HG03460 (cell line): Measurements from ENCODE around the gene EPN3.

ENCODE experiments used
- ATAC-seq: cut with Tn5 transposase; IDR thresholded peaks from one replicate; pipeline ENCODE4 v1.9.1; 2021; ENCODE audit not compliant: unreplicated experiment

The EPN3 gene

GRCh38 chr17:50508573-50509460 lies 23.7 kb upstream of the EPN3 start:
- ATAC-seq: no peak

GRCh38 chr17:50511058-50511457 lies 21.5 kb upstream of the EPN3 start:
- ATAC-seq: peak; percentile 71

DNA sequence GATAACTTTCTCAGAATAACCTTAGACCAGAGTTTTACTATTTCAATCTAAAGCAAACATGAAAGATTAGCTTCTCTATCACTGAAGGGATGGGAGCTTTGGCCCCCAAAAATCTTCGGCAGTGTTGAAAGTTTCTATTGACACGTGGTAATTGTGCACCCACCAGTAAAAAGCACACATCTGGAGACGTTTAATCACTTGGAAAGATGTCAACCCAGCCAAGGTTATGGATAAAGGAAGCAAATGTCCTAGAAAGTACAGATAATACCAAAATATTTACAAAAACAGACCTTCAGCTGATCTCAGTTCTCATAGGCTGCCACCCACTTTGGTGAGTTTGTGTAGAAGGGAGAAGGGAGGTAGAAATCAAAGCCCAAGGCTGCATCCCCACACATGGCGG lies 19.0 kb upstream of the EPN3 start:
- ATAC-seq: no peak

DNA sequence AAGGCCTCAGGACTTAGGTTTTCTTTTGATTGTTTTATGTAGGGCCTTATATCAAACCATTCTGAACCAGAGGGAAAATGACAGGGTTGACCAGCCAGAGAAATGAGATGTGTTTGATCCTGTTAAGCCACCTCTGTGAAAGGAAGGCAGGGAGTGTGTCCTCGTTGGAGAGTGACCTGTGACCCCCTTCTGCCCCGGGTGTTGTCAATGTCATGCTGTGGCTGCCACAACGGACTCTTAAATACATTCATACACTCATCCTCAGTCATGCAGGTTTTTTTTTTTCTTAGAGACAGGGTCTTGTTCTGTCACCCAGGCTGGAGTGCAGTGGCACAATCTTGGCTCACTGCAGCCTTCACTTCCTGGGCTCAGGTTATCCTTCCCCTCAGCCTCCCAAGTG lies 18.1 kb upstream of the EPN3 start:
- no peak for ATAC-seq

GRCh38 chr17:50514936-50515702 lies 17.4 kb upstream of the EPN3 start:
- no peak for ATAC-seq

GRCh38 chr17:50517011-50517410 lies 15.5 kb upstream of the EPN3 start:
- ATAC-seq: no peak

DNA sequence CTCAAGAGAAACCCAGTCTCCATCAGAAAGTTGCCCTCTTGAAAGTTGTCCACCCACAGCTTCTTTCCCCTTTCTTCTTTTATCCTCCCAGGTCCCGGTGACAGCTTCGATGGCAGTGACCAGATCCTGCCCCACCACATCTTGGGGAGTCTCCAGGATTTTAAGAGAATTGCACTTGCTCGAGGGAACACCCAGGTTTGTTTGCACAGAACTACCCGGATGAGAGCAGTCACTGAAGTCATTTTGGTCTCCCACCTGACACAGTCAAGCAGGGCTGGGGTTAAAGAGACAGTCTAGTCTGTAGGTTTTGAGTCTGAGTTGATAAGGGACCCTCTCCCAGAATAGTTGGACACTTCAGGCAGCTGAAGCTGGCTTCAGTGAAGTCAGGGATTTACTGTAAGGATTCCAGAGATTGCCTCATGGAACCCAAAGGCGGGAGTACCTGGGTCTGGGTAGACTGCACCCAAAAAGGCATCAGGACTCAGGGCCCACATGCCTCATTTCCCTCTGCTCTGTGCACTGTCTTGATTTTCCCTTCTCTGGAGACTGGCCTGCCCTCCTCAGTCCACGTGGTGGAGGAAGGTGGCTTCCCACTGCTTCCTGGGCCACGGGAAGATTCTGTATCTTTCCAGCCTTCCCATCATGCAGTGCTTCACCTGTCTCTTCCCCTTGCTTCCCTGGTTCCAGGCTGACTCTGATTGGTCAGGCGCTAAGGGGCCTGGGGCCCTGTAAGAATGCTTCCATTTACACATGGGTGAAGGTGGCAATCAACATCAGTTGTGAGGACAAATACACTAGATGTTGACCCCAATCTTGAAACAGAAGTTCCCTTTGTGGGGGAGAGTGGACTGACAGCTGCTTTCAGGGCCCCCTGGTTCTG lies 14.8 kb upstream of the EPN3 start:
- ATAC-seq: no peak

GRCh38 chr17:50518384-50519023 lies 14.0 kb upstream of the EPN3 start:
- no peak for ATAC-seq

DNA sequence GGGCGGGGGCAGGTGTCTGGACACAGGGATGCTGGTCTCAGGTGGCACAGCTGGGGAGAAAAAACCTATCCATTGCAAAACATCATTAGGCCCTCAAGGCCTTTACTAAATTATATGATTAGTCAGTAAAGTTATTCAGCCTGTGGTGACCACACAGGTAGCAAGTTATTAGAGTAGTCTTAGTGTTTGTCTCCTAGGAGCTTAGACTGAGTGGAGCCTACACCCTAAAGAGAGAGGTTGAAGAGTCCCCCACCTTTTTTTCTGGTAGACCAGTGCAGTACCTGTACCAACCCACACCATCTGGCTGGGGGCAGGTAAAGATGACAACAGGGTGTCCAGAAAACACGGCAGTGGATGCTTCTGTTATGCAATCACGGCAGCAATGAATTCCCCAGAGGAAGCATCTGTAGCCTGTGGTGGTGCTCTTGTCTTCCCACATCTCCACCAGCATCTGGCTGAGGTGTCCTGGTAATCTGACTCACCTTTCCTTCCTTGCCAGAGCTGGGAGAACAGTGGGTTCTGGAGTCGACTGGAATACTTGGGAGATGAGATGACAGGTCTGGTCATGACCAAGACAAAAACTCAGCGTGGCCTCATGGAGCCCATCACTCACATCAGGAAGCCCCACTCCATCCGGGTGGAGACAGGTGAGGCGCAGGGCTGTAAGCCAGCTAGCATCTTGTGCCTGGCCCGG lies 13.2 kb upstream of the EPN3 start:
- ATAC-seq: no peak

- no peak for ATAC-seq
Measured at GRCh38 chr17:50520483-50520882, 12.1 kb upstream of the EPN3 start.

GRCh38 chr17:50521514-50521913 lies 11.0 kb upstream of the EPN3 start:
- ATAC-seq: no peak

- no peak for ATAC-seq
Measured at GRCh38 chr17:50522766-50523165, 9.8 kb upstream of the EPN3 start.

DNA sequence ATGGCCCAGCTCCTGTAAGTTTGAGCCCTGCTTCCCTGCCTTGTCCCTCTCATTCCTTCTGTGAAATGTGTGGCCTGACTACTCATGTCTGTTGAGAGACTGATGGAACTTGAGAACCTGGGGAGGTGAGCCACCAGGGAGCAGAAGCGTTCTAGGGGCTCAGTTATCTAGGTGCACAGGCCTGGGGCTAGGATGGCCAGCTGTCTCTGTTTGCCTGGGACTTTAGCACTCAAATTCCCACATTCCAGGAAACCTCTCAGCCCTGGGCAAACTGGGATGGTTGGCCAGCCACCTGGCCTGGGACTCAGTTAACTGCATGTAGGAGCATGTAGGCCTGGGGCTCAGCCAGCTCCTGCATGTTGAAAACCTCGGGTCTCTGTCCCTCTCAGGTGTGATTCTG lies 9.3 kb upstream of the EPN3 start:
- no peak for ATAC-seq

DNA sequence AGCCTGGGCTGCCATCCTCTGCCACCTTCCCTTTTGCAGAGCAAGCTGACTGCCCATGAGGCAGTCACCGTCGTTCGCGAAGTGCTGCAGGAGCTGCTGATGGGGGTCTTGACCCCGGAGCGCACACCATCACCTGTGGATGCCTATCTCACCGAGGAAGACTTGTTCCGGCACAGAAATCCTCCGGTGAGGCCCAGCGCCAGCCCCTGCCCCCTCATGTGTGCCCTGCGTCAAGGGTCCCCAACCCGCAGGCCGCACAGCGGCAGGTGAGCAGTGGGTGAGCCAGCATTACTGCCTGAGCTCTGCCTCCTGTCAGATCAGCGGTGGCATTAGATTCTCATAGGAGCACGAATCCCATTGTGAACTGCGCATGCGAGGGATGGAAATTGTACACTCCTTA lies 7.7 kb upstream of the EPN3 start:
- no peak for ATAC-seq

- no peak for ATAC-seq
Measured at GRCh38 chr17:50527155-50527762, 5.3 kb upstream of the EPN3 start.

DNA sequence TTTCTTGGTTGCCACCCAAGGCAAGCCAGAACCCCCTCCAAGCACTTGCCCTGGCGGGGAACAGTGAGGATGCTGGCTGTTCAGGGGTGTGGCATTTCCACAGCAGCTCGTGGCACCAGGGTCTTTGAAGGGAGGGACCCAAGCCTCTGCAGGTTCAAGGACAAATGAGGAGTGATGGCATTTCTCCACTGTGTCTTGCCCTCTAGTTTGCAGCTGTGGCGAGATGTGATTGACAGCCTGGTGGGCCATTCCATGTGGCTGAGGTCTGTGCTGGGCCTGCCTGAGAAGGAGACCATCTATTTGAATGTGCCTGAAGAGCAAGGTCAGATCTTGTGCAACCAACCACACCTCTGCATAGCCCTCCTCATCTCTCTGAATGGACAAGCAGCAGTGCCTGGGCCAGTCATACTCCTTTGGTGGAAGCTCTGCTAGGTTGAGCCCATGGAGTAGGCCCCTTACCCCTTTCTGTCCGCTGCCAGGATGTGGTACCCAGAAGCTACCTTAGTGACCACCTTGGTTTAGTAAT lies 4.5 kb upstream of the EPN3 start:
- no peak for ATAC-seq

GRCh38 chr17:50529849-50530248 lies 2.7 kb upstream of the EPN3 start:
- ATAC-seq: no peak

DNA sequence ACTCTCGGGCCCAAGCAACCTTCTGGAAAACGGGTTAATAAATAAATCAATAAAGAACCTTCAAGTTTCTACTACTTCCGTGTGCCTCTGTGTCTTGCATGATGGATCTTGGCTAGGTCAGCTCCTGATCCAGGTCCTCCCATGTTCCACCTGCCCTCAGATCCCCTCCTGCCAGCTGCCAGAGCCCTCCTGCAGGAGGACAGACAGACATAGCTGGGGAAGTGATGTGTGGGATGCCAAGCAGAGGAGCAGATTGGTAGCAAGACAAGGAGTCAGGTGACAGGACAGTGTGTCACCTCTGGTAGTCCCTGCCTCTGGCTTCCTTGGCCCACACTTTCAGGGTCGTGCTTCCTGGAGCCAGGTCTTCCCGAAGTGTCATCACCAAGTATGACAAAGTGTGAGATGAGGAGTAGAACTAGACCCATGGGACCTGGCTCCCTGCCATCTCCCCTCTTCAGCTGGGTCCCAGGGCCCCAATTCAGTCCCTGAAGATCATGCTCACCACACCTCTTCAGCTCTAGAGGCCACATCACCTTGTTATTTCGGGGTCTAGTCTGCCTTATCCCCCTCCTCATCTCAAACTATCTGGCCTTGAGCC lies 1.0 kb upstream of the EPN3 start:
- ATAC-seq: no peak

DNA sequence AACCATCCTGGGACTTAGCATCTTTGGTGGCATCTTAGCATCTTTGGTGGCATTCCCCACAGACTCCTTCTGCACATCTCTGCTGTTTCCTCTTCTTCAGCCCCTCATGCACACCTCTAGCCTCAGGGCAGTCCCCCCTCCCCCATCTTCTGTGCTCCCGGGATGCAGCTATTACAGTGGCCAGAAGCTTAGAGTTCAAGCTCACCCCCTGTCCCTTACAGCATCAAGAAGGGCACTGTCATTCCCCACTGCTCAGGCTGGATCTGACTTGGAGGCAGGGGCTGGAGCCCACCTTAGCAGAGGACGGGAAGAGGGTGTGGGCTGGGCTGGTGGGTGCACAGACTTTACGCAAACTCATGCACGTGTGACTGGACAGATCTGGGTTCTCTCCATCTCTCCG lies 650 bp downstream of the EPN3 start:
- no peak for ATAC-seq
